SK-N-SH (cell line): ENCODE data around the gene ACCS. TPM values are rescaled to one million over a fixed set of nuclear protein-coding genes. Genes with fewer than 3 reads are reported as not detected.

Experiments used
- CTCF ChIA-PET: fragments of 300-600, 350-600 bp; formaldehyde crosslinking; extraction: SDS; loops from one replicate; lab custom pipeline; 2021; lab: Yijun Ruan, JAX
- POLR2A ChIA-PET: fragments of 350-600 bp; sonication (Branson Sonifier 250); formaldehyde crosslinking; extraction: SDS; loops from one replicate; lab custom pipeline; 2020; ENCODE audit warnings: antibody characterized with exemption, inconsistent platforms; lab: Yijun Ruan, JAX
- DNase-seq: peaks from one replicate; pipeline ENCODE4 v3.0.0; 2012
- H2AFZ ChIP-seq: fragments of 200-600 bp; sonication (generic); 2 replicates; pipeline ENCODE4 v1.8.1; 2016; ENCODE audit warnings: antibody characterized with exemption, mild to moderate bottlenecking, low read depth
- H3F3A ChIP-seq: fragments of 200-600 bp; sonication (generic); replicated peaks from 2 replicates; pipeline ENCODE3; 2016; ENCODE audit warnings: antibody characterized with exemption, mild to moderate bottlenecking; ENCODE audit not compliant: insufficient read depth
- H3K27ac ChIP-seq, 2 experiments: fragments of 200-500 bp in 1 of 2; fragments of 200-600 bp in 1 of 2; sonication (Bioruptor generic) in 1 of 2; sonication (generic), shearing (Covaris generic) in 1 of 2; 2 replicates each; pipeline versions ENCODE4 v1.5.1 to v1.6.1; 2014 to 2016; ENCODE audit warnings: low read depth in 2 of 2, inconsistent platforms in 1 of 2, low read length in 1 of 2, mild to moderate bottlenecking in 1 of 2, mixed read lengths in 1 of 2
- H3K27me3 ChIP-seq: fragments of 200-600 bp; sonication (generic), shearing (Covaris generic); 2 replicates; pipeline ENCODE4 v1.6.1; 2016; ENCODE audit warnings: mixed run types; ENCODE audit not compliant: insufficient read depth
- H3K36me3 ChIP-seq, 2 experiments: fragments of 200-500 bp in 1 of 2; fragments of 200-600 bp in 1 of 2; sonication (Bioruptor generic) in 1 of 2; sonication (generic) in 1 of 2; replicated peaks in 1 of 2; 2 replicates each; pipeline versions ENCODE3 to v1.5.1; 2014 to 2016; ENCODE audit warnings: low read length in 1 of 2, mild to moderate bottlenecking in 1 of 2; ENCODE audit not compliant: insufficient read depth in 2 of 2, control insufficient read depth in 1 of 2
- H3K4me1 ChIP-seq, 2 experiments: fragments of 200-500 bp in 1 of 2; fragments of 200-600 bp in 1 of 2; sonication (Bioruptor generic) in 1 of 2; sonication (generic), shearing (Covaris generic) in 1 of 2; 2 replicates each; pipeline versions ENCODE4 v1.5.1 to v1.6.1; 2014 to 2016; ENCODE audit warnings: low read depth in 1 of 2, low read length in 1 of 2, mixed run types in 1 of 2; ENCODE audit not compliant: insufficient read depth in 2 of 2, control insufficient read depth in 1 of 2
- H3K4me2 ChIP-seq: fragments of 200-600 bp; sonication (generic), shearing (Covaris generic); 2 replicates; pipeline ENCODE4 v1.6.1; 2017; ENCODE audit warnings: mixed run types
- H3K4me3 ChIP-seq, 2 experiments: fragments of 200-500 bp in 1 of 2; fragments of 200-600 bp in 1 of 2; sonication (Bioruptor generic) in 1 of 2; sonication (generic), shearing (Covaris generic) in 1 of 2; 2 replicates each; pipeline versions ENCODE4 v1.5.1 to v1.8.1; 2014 to 2016; ENCODE audit warnings: low read depth in 2 of 2, inconsistent platforms in 1 of 2, low read length in 1 of 2, mild to moderate bottlenecking in 1 of 2, mixed read lengths in 1 of 2, moderate library complexity in 1 of 2
- H3K79me2 ChIP-seq: fragments of 200-600 bp; sonication (generic); 2 replicates; pipeline ENCODE4 v1.8.1; 2017; ENCODE audit warnings: mild to moderate bottlenecking; ENCODE audit not compliant: insufficient read depth
- H3K9ac ChIP-seq: fragments of 200-600 bp; sonication (generic); 2 replicates; pipeline ENCODE4 v1.6.1; 2017; ENCODE audit warnings: mixed run types
- H3K9me2 ChIP-seq: fragments of 200-600 bp; sonication (generic); 2 replicates; pipeline ENCODE4 v1.6.1; 2017; ENCODE audit warnings: mixed run types
- H3K9me3 ChIP-seq: fragments of 200-600 bp; sonication (generic); 2 replicates; pipeline ENCODE4 v1.6.1; 2017; ENCODE audit warnings: mixed run types, mild to moderate bottlenecking, moderate library complexity
- H4K20me1 ChIP-seq: fragments of 200-600 bp; sonication (generic); 2 replicates; pipeline ENCODE4 v1.6.1; 2017; ENCODE audit warnings: mild to moderate bottlenecking, mixed run types; ENCODE audit not compliant: insufficient read depth
- CHD2 ChIP-seq: fragments of 150-350 bp; IDR thresholded peaks from 2 replicates; pipeline ENCODE4 v1.6.1; 2018; ENCODE audit warnings: low read length; ENCODE audit not compliant: partially characterized antibody
- ELF1 ChIP-seq: IDR thresholded peaks from 2 replicates; pipeline ENCODE4 v1.4.0; 2012
- FOSL2 ChIP-seq: IDR thresholded peaks from 2 replicates; pipeline ENCODE4 v1.4.0; 2012; ENCODE audit warnings: low read depth, mild to moderate bottlenecking, moderate library complexity, borderline replicate concordance
- FOXJ3 ChIP-seq: sonication (generic); formaldehyde crosslinking; IDR thresholded peaks from 2 replicates; pipeline ENCODE4 v1.5.1; 2020; ENCODE audit warnings: mild to moderate bottlenecking, missing genetic modification reagents
- FOXM1 ChIP-seq: IDR thresholded peaks from 2 replicates; pipeline ENCODE4 v1.4.0; 2012; ENCODE audit warnings: low read depth, mild to moderate bottlenecking
- GATA2 ChIP-seq: sonication (generic); formaldehyde crosslinking; IDR thresholded peaks from 2 replicates; pipeline ENCODE4 v1.5.0; 2020; ENCODE audit warnings: mild to moderate bottlenecking, missing genetic modification reagents
- JUND ChIP-seq: IDR thresholded peaks from 2 replicates; pipeline ENCODE4 v1.4.0; 2012
- MEF2A ChIP-seq: IDR thresholded peaks from 2 replicates; pipeline ENCODE4 v1.4.0; 2012; ENCODE audit warnings: low read depth, borderline replicate concordance
- NRF1 ChIP-seq: IDR thresholded peaks from 2 replicates; pipeline ENCODE4 v1.6.1; 2012; ENCODE audit warnings: low read depth, mild to moderate bottlenecking, low read length
- RCOR1 ChIP-seq: fragments of 150-350 bp; IDR thresholded peaks from 2 replicates; pipeline ENCODE4 v1.6.1; 2017; ENCODE audit warnings: antibody characterized with exemption, low read length
- RFX5 ChIP-seq: IDR thresholded peaks from 2 replicates; pipeline ENCODE4 v1.6.1; 2012; ENCODE audit warnings: mild to moderate bottlenecking, improper control_type of control experiment, low read length
- RXRA ChIP-seq: IDR thresholded peaks from 2 replicates; pipeline ENCODE4 v1.4.0; 2012; ENCODE audit warnings: low read depth, mild to moderate bottlenecking, borderline replicate concordance
- SMC3 ChIP-seq: IDR thresholded peaks from 2 replicates; pipeline ENCODE4 v1.6.1; 2012; ENCODE audit warnings: low read depth, low read length, improper control_type of control experiment
- YY1 ChIP-seq: IDR thresholded peaks from 2 replicates; pipeline ENCODE4 v1.4.0; 2012; ENCODE audit warnings: low read depth, mild to moderate bottlenecking
- WGBS: methylation state at CpG from one replicate; pipeline ENCODE4 v1.1.6; 2017; ENCODE audit warnings: low lambda C conversion rate; 5-methylcytosine and 5-hydroxymethylcytosine counted together
- polyA plus RNA-seq, 3 experiments: library from polyadenylated mRNA; depleted of rRNA; stranded (reverse); fragments of >200 nt; gene quantifications; 2 replicates each; pipeline ENCODE4 v1.2.3, GENCODE V29; 2012
- TF ChIP-seq, protein P1 (sequence below): IDR thresholded peaks from 2 replicates; pipeline ENCODE4; 2012
- TF ChIP-seq, protein P2 (sequence below): fragments of 150-350 bp; IDR thresholded peaks from 2 replicates; pipeline ENCODE4 v1.6.1; 2016; ENCODE audit warnings: mild to moderate bottlenecking, low read depth, low read length
- TF ChIP-seq, protein P3 (sequence below): fragments of 150-350 bp; IDR thresholded peaks from 2 replicates; pipeline ENCODE4 v1.6.1; 2017; ENCODE audit warnings: antibody characterized with exemption, low read length, low read depth, borderline replicate concordance
- TF ChIP-seq, protein P4 (sequence below): IDR thresholded peaks from 2 replicates; pipeline ENCODE4 v1.4.0; 2012; ENCODE audit warnings: low read depth

The ACCS gene
- polyA plus RNA-seq, 1 of the 3 experiments (the other 2 are of a cell fraction) = 28.5 TPM

DNA sequence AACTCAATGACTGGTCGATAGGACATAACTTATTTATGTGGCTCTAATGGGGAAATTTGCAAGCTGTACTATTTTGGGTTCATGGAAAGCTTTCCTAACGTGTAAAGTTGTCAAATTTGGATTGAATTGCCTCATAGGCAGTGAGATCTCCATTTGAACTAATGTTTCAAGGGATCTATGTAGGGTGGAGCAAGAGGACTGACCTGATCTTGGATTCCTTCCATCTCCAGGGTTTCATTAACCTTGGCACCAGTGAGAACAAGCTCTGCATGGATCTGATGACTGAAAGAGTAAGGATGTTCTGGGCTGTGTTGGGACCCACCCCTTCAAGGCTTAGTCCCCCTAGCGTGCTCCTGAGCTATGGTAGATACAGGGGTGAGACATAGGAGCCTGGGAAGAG, 16.2 kb upstream of the ACCS start:
- no peaks in the 10 kb centered on the region; the same call in 1 of the 2 replicates for H3K27me3 ChIP-seq
- no peak for TF ChIP-seq NRF1
- TF ChIP-seq, protein P1, sequence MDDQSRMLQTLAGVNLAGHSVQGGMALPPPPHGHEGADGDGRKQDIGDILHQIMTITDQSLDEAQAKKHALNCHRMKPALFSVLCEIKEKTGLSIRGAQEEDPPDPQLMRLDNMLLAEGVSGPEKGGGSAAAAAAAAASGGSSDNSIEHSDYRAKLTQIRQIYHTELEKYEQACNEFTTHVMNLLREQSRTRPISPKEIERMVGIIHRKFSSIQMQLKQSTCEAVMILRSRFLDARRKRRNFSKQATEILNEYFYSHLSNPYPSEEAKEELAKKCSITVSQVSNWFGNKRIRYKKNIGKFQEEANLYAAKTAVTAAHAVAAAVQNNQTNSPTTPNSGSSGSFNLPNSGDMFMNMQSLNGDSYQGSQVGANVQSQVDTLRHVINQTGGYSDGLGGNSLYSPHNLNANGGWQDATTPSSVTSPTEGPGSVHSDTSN = no peak
- TF ChIP-seq FOXJ3 (CRISPR knock-in tag) = no peak
- TF ChIP-seq, protein P2, sequence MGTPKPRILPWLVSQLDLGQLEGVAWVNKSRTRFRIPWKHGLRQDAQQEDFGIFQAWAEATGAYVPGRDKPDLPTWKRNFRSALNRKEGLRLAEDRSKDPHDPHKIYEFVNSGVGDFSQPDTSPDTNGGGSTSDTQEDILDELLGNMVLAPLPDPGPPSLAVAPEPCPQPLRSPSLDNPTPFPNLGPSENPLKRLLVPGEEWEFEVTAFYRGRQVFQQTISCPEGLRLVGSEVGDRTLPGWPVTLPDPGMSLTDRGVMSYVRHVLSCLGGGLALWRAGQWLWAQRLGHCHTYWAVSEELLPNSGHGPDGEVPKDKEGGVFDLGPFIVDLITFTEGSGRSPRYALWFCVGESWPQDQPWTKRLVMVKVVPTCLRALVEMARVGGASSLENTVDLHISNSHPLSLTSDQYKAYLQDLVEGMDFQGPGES = no peak
- no peak for TF ChIP-seq FOXM1
- TF ChIP-seq JUND = no peak
- no peak for TF ChIP-seq GATA2 (CRISPR knock-in tag)
- TF ChIP-seq SMC3 = no peak
- no peak for TF ChIP-seq RFX5
- TF ChIP-seq, protein P3, sequence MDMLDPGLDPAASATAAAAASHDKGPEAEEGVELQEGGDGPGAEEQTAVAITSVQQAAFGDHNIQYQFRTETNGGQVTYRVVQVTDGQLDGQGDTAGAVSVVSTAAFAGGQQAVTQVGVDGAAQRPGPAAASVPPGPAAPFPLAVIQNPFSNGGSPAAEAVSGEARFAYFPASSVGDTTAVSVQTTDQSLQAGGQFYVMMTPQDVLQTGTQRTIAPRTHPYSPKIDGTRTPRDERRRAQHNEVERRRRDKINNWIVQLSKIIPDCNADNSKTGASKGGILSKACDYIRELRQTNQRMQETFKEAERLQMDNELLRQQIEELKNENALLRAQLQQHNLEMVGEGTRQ = no peak
- TF ChIP-seq RXRA = no peak
- no peak for TF ChIP-seq YY1
- TF ChIP-seq, protein P4, sequence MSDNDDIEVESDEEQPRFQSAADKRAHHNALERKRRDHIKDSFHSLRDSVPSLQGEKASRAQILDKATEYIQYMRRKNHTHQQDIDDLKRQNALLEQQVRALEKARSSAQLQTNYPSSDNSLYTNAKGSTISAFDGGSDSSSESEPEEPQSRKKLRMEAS = no peak
- TF ChIP-seq MEF2A = no peak
- TF ChIP-seq ELF1 = no peak
- TF ChIP-seq FOSL2 = no peak
- TF ChIP-seq CHD2 = no peak
- TF ChIP-seq RCOR1 = no peak
- no peaks in the 10 kb centered on the region for H3K4me1 ChIP-seq
- no peak overlapping the region for H2AFZ ChIP-seq
- ChIA-PET POLR2A (no interaction called here), CTCF (interaction anchor here (1.7 kb wide), 1 partner anchor 12 kb away, joined by 6 read pairs; no protein-coding TSS in a partner anchor)
- H3K9me3 ChIP-seq = no peaks in the 10 kb centered on the region
- no peaks in the 10 kb centered on the region for H4K20me1 ChIP-seq
- no peak overlapping the region for H3K4me3 ChIP-seq
- no peaks in the 10 kb centered on the region for H3K9me2 ChIP-seq
- H3K4me2 ChIP-seq = no peak overlapping the region
- WGBS = 11% methylated on average over 3 of the region's 3 CpGs
- no peaks in the 10 kb centered on the region for H3K79me2 ChIP-seq
- H3K27ac ChIP-seq = no peak overlapping the region
- no peaks in the 10 kb centered on the region for H3K36me3 ChIP-seq
- H3F3A ChIP-seq = no peaks in the 10 kb centered on the region
- no peak for DNase-seq
- H3K9ac ChIP-seq = no peak overlapping the region
